Adrenal gland (tissue), 12 donors: ENCODE results near the gene APBB1. TPM values are rescaled to one million over a fixed set of nuclear protein-coding genes. Genes with fewer than 3 reads are reported as not detected.

Source experiments
- DNase-seq, 7 donors: peaks; one replicate each; pipeline ENCODE4 v3.0.0-alpha.2; 2019 to 2020
- H3K27ac ChIP-seq, 5 donors: fragments of 200-600 bp; sonication (generic) in 4 of 5; 1 replicate in 3 of 5; 2 replicates in 2 of 5; pipeline versions ENCODE4 v1.5.1 to v1.8.0; 2016 to 2020; ENCODE audit warnings: mild to moderate bottlenecking in 1 of 5
- H3K27me3 ChIP-seq: fragments of 200-600 bp; 2 replicates; pipeline ENCODE4 v1.8.0; 2021
- H3K36me3 ChIP-seq, 2 donors: fragments of 200-600 bp; replicated peaks in 1 of 2; 1 replicate in 1 of 2; 2 replicates in 1 of 2; pipeline versions ENCODE4 v1.5.1 to v1.8.0; 2018 to 2022
- H3K4me1 ChIP-seq, 2 donors: fragments of 200-600 bp; replicated peaks in 1 of 2; 1 replicate in 1 of 2; 2 replicates in 1 of 2; pipeline versions ENCODE4 v1.5.1 to v1.8.0; 2018 to 2021
- H3K4me3 ChIP-seq, 4 donors: fragments of 200-600 bp; sonication (generic) in 3 of 4; one replicate each; pipeline ENCODE4 v1.5.1; 2016 to 2018
- H3K9me3 ChIP-seq, 3 donors: fragments of 200-600 bp; sonication (generic) in 1 of 3; replicated peaks in 1 of 3; 1 replicate in 2 of 3; 2 replicates in 1 of 3; pipeline versions ENCODE4 v1.5.1 to v1.8.0; 2016 to 2021
- CTCF ChIP-seq, 6 experiments: fragments of 450-650 bp in 4 of 6; fragments of 200-600 bp in 2 of 6; sonication (generic) in 1 of 6; IDR thresholded peaks; 1 replicate in 5 of 6; 2 replicates in 1 of 6; pipeline versions ENCODE4 v1.5.1 to v1.8.0; 2016 to 2021; ENCODE audit warnings: antibody characterized with exemption in 6 of 6, mild to moderate bottlenecking in 2 of 6, moderate library complexity in 1 of 6
- POLR2A ChIP-seq, 2 donors: fragments of 450-650 bp; IDR thresholded peaks; one replicate each; pipeline ENCODE4 v1.6.1; 2017; ENCODE audit warnings: antibody characterized with exemption in 2 of 2, mild to moderate bottlenecking in 2 of 2, moderate library complexity in 1 of 2
- WGBS, 4 donors: extraction: QIAGEN DNeasy Blood & Tissue Kit in 2 of 4; methylation state at CpG; one replicate each; pipeline versions ENCODE4 v1.1.5 to v1.1.7; 2013 to 2017; 5-methylcytosine and 5-hydroxymethylcytosine counted together
- intact Hi-C, 2 donors: fragments of 100-400 bp; cut with DNase I; formaldehyde crosslinking; loops; one replicate each; pipeline versions ENCODE4 v1.14.1 to v1.15.0; 2022 to 2023
- polyA plus RNA-seq, 3 donors: library from polyadenylated mRNA; stranded (reverse); fragments of 200-250 nt in 2 of 3; fragments of 350-450 nt in 1 of 3; fragmentation: Illumina TruSeq in 1 of 3; extraction: RNeasy Lipid Tissue Mini Kit (QIAGEN cat#74804) in 1 of 3; gene quantifications; one replicate each; pipeline ENCODE4 v1.2.3, GENCODE V29; 2013 to 2014
- total RNA-seq, 9 donors: library from RNA; depleted of rRNA in 4 of 9; stranded (reverse); fragments of >200 nt in 4 of 9; fragments of 120-200 nt in 1 of 9; fragmentation: NEBNext Ultra II Directional in 1 of 9; extraction: Animal tissue kit (Norgen Biotek cat#: 25700) in 1 of 9; gene quantifications; one replicate each; pipeline versions ENCODE4 v1.1.0 to v1.2.4, GENCODE V29; 2013 to 2023
- donor health status: healthy with polysubstance abuse.
- donor health status: Bipolar disorder and iron deficiency.
- donor health status: DM: yes; HTN: yes; CAD: no.
- donor health status: DM: no; HTN: no; CAD: no.
- donor health status: DM: no; HTN: no; CAD: no.
- donor health status: DM: yes; HTN: yes; CAD: no.

APBB1 gene
- total and polyA plus RNA-seq, 12 donors = 27.2 to 72.4 (median 50.5) TPM

GRCh38 chr11:6387811-6388599, 30.9 kb downstream of the APBB1 start:
- 69 to 77% (median 75%) methylated on average over 12 of the region's 12 CpGs for WGBS, 4 donors
- H3K27me3 ChIP-seq = no peaks in the 10 kb centered on the region
- intact Hi-C loops = no loop called here
- no peaks in the 10 kb centered on the region for H3K9me3 ChIP-seq
- H3K4me3 ChIP-seq = no peak overlapping the region
- no peak for DNase-seq
- peaks cover 14 to 18% of the 10 kb centered on the region in 2 donors for H3K4me1 ChIP-seq
- peak overlapping the region in 2 of 5 donors; percentile 7 to 15 for H3K27ac ChIP-seq
- TF ChIP-seq POLR2A (IDR thresholded peaks at IDR 0.05) (no peak), CTCF (IDR thresholded peaks at IDR 0.05) (no peak)
- no peaks in the 10 kb centered on the region for H3K36me3 ChIP-seq

GRCh38 chr11:6385046-6385777, 33.7 kb downstream of the APBB1 start:
- intact Hi-C loops = no loop called here
- no peak for TF ChIP-seq POLR2A (IDR thresholded peaks at IDR 0.05)
- no peak for TF ChIP-seq CTCF (IDR thresholded peaks at IDR 0.05)
- no peaks in the 10 kb centered on the region for H3K36me3 ChIP-seq
- no peak overlapping the region for H3K4me3 ChIP-seq
- H3K4me1 ChIP-seq = peaks cover 4 to 8% of the 10 kb centered on the region in 2 donors
- H3K9me3 ChIP-seq = no peaks in the 10 kb centered on the region
- no peak for DNase-seq
- H3K27ac ChIP-seq = no peak overlapping the region
- WGBS, 4 donors = 91 to 96% (median 93%) methylated on average over 7 of the region's 7 CpGs
- no peaks in the 10 kb centered on the region for H3K27me3 ChIP-seq

GRCh38 chr11:6378640-6378989, 40.3 kb downstream of the APBB1 start:
- DNase-seq = no peak
- TF ChIP-seq POLR2A (IDR thresholded peaks at IDR 0.05) (no peak), CTCF (IDR thresholded peaks at IDR 0.05) (no peak)
- WGBS, 4 donors = 56 to 67% (median 61%) methylated on average over 5 of the region's 5 CpGs
- intact Hi-C loops = loop anchor here in 1 of 2 donors (2.0 to 10.0 kb wide), 2 partner anchors 64 to 126 kb away; no protein-coding TSS in a partner anchor
- Histone ChIP-seq H3K4me3 (no peak overlapping the region), H3K27ac (no peak overlapping the region), H3K27me3 (no peaks in the 10 kb centered on the region), H3K4me1 (no peaks in the 10 kb centered on the region), H3K9me3 (no peaks in the 10 kb centered on the region), H3K36me3 (no peaks in the 10 kb centered on the region)

- no peaks in the 10 kb centered on the region for H3K9me3 ChIP-seq
- WGBS, 4 donors = 23 to 36% (median 28%) methylated on average over 4 of the region's 4 CpGs
Measured at GRCh38 chr11:6377902-6378639, 40.8 kb downstream of the APBB1 start.

More at GRCh38 chr11:6377902-6378639, 40.8 kb downstream of the APBB1 start:
- Histone ChIP-seq H3K4me3 (no peak overlapping the region), H3K4me1 (no peaks in the 10 kb centered on the region), H3K27ac (no peak overlapping the region), H3K36me3 (no peaks in the 10 kb centered on the region), H3K27me3 (no peaks in the 10 kb centered on the region)
- intact Hi-C loops = loop anchor here in 1 of 2 donors (2.0 to 10.0 kb wide), 2 partner anchors 65 to 127 kb away; no protein-coding TSS in a partner anchor
- TF ChIP-seq POLR2A (IDR thresholded peaks at IDR 0.05) (no peak), CTCF (IDR thresholded peaks at IDR 0.05) (no peak)
- no peak for DNase-seq
